GM21528 (cell line): Measurements from ENCODE around the gene PEX19.
A peak's percentile ranks its signal among the peaks of the same experiment; 100 is the strongest.

Experiments
- ATAC-seq: cut with Tn5 transposase; IDR thresholded peaks from one replicate; pipeline ENCODE4 v1.9.1; 2021; ENCODE audit warnings: mild to moderate bottlenecking, moderate library complexity; ENCODE audit not compliant: unreplicated experiment, low FRiP score

The PEX19 gene

DNA sequence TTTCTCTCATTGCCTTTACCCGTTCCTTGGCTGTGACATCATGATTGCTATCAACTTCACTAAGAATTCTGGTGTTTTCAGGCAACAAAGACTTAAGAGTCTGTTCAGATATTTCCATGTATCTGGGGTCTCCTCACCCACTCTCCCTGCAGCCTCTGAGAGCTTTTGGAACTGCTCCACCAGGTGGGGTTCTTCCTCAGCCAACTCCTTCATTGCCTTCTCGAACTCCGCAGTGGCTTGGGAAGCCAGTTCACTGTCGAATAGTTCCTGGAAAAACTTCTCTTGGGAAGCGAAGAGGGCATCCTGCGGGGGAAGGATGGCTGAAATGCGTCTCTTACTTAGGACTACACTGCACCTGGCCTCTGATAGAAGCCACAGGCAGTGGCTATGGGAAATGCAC, 2.1 kb downstream of the PEX19 start:
- ATAC-seq = no peak

DNA sequence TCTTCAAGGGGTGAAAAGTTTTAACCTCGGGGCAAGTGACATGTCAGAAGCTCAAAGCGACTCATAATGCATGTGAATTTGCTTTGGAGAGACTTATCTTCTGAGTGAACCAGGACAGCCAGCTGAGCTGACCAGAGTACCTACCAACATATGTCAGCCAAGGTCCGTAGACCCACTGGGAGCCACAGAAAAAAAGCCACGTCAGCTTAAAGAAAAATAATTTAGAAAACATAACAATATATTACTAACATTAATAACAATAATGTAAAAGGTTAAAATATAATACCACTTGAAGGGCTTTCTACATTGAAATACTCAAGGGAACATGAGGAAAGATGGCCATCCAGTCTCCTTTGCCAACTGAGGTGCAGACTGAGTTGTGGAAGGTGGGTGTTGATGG, 6.9 kb downstream of the PEX19 start:
- ATAC-seq = no peak

DNA sequence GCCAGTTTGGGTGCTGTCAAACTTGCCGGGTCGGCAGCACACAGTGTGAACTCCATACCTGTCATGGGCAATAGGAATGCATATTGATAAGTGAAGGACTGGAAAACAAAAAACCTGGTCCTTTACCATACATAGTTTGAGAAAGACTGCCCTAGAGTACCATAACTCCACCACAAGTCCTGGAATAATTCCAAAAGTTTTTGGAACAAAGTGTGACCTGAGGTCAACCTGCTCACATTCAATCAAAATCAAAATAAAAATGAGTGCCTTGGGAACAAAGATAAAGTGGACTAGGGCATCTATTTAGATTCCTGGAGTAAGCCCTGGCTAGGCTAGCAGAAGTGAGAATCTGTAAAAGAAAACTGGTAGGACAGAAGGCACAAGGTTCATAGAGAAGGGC, 7.6 kb downstream of the PEX19 start:
- ATAC-seq = no peak

DNA sequence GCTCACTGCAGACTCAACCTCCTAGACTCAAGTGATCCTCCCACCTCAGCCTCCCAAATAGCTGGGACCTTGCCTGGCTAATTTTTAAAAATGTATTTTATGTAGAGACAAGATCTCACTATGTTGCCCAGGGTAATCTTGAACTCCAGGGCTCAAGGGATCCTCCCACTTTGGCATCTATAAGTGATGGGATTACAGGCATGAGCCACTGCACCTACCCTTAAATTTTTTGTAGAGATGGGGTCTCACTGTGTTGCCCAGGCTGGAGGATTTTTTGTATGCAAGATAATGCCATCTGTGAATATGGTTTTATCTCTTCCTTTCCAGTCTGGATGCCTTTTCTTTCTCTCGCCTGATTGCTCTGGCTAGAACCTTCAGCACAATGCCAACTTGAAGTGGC, 13.9 kb downstream of the PEX19 start:
- ATAC-seq = no peak

DNA sequence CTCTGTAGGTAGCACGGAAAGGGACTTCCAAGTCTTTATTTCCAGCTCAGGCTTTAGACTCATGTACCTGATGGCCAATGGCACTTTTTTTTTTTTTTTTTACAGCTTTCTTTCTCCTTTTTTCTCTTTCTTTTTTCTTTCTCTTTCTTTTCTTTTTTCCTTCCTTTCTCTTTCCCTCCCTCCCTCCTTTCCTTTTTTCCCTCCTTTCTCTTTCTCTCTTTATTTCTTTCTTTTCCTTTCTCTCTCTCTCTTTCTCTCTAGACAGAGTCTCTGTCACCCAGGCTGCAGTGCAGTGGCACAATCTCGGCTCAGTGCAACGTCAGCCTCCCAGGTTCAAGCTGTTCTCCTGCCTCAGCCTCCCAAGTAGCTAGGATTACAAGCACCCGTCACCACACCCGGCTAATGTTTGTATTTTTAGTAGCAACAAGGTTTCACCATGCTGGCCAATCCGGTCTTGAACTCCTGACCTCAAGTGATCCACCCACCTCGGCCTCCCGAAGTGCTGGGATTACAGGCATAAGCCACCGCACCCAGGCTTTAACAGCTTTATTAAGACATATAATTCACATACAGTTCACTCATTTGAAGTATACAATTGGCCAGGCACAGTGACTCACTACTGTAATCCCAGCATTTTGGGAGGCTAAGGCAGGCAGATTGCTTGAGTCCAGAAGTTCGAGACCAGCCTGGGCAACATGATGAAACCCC, 17.5 kb downstream of the PEX19 start:
- ATAC-seq = no peak

DNA sequence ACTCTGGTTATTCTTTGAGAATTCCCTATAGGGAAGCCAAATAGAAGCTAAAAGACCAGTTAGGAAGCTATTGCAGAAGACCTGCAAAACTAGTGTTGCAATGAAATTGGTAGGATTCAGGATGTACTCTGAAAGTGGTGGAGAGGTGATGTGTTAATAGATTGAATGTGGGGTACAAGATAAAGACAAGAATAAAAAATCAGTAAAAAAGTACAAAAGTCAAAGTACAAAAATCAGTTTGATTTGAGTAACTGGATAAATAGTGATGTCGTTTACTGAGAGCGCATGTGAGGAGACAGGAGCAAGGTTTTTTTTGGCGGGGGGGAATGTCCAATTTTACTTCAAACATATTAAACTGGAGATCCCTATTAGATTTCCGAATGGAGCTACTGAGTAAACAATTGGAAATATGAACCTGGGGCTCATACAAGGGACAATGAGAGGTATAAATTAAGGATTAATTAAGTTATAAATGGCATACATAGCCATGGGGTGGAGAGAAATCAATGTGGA, 20.1 kb downstream of the PEX19 start:
- no peak for ATAC-seq

DNA sequence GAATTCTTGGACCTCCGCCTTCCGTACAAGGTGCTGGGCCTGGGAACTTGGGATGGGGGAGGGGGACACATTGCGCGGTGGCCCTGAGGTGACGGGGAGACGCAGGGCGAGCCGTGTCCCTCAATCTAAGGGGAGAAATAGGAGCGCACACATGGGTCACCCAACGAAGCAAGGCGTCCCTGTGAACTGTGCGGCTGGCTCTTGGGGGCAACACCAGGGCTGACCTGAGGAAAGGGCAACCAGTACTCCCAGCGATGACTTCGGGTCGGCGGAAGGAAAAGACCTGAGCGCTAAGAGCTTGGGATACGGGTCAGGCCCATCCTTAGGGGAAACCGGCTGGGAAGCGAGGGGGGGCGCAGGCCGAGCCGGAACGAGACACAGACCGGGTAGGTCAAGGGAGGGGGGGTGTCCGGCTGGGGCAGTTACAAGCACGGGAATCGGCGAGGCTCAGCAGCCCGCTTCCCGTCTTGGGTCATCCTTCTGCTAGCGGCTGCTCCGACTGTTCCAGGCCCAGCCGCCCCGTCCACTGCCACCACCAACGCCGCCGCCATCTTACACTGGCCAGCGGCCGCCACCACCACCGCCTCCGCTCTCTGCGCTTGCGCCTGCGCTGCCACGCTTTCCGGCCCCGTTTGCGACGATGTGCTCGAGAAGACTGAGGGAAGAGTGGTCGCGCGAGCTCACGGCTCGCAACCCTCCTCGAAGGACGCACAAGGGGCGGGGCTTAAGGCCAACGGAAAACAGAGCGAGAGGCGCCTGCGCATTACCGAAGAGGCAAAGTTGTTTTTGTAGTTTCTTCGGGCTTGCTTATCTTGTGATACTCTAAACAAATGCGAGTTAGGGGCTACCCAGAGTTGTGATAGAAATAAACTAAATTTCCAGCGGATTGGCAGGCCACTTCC, 22.8 kb downstream of the PEX19 start, which contains the start of gene DCAF8:
Gene DCAF8, minus strand, starts transcription at position 657 of the 902 bp plus-strand sequence. CDS start 18,541 bp downstream, outside the sequence.
- ATAC-seq = peak; percentile 79

DNA sequence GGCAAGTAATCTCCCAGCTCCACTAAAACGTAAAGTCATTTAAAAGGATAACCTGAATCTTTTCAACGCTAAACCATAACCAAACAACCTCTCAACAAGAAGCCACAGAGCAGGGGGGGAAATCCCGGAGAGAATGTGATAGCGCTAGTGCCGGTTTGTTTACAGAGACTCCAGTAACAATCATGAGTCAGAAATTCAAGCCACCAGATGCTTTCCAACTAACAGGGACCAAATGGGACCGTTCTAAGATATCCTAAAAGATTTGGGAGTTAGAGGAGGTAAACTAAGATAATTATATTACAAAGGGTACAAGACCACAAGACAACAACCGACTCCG, 23.4 kb downstream of the PEX19 start:
- ATAC-seq = peak; percentile 31

DNA sequence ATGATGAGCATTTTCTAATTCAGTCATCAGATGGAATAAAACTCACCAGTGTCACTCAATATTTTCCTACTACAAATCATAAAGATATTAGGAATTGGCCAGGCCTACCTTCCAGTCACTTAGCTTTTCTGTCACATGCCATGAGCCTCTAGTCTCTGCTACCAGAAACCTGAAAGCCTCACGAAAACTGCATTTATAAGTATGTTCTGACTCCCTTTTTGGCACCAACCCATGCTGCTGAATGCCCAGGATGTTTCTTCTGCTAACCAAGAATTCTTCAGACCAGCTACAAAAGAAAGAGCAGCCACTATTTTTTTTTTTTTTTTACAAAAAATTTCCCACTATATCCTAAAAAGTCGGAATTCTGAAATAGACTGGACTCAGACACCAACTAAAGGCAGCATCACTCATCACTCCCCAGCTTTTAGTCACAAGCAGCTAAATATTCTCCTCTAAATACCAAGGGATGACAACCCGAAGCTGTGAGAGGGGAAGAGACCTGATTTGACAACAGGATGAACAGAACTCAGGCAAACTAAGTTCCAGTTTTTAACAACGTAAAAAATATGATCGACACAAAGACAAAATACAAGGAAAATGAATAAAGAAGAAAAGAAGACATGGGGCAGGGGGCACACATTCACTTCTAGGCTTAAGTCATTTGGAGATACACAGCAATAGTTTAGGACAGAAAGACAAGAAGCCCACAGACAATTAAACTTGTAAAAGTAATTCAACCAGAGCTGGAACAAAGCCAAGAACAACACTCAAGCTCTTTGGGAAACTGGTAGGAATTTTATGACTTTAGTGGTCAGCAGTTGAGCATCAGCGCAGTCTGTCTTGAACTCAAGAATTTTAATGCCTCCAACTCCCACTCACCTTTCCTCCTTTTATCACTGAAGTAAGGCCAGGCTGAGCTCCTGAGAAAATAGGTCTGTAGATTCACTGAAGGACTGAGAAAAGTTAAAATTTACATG, 24.2 kb downstream of the PEX19 start:
- no peak for ATAC-seq

DNA sequence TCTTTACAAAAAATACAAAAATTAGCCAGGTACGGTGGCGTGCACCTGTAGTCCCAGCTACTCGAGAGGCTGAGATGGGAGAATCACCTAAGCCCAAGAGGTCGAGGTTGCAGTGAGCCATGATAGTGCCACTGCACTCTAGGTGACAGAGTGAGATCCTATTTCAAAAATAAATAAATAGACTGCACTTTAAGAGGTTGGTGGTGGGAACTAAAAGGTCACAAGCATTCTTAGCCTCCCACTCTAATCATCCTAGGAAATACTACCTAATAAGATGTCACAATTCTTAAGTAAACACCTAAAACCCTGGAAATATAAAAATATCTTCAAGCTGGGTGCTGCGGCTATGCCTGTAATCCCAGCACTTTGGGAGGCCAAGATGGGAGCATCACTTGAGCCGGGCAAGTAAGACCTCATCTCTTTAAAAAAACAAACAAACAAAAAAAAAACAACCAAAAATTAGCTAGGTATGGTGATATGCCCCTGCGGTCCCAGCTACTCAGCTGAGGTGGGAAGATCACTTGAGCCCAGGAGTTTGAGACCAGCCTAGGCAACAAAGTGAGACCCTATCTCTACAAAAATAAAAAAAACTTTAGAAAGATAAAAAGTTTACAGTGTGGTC, 26.6 kb downstream of the PEX19 start:
- no peak for ATAC-seq

DNA sequence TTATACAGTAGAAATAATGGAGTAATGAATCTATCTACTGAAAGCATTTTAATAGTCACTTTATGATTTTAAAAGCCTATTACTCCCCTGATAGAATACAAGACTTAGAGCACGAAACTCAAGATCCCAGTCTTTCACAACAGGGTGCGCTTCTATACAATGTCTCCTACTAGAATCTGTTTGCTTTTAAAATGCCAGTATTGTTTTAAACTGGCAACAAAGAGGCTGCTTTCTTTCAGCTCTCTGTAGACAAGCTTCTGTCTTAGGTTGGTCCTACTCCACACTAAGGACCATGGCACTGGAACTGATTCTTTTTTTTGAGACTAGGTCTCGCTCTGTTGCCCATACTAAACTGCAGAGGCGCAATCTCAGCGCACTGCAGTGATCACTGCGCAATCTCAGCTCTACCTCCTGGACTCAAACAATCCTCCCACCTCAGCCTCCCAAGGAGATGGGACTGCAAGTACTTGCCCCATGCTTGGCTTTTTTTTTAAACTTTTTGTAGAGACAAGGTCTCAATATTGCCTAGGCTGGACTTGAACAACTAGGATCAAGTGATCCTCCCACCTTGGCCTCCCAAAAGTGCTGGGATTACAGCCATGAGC, 27.4 kb downstream of the PEX19 start:
- no peak for ATAC-seq

DNA sequence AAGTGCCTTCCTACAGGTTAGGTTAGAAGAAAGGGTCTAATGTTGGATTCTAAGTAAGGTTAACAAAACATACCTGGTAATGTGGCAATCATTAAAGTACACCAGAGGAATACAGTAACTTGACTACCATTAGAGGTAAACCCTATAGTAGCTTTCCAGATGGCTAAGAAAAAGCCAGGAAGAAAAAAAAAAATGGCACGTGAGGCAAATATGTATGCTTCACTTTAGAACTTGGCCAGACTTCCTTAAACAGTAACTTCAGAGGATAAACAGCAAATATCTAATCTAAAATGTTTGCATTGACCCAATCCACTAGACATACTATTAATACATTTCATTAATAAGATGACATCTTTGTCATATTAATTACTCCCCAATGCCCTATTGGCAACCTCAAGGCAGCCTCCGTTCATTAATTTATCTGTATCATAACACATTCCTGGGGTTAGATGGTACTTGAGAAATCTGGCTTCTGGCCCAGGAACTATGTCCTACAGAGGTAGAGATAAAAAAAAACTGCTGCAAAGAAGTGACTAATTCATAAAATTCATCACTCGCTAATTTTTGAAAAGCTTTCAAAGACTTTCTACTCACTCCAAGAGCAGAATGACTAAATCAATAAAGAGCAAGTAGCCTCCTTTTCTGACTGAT, 28.4 kb downstream of the PEX19 start:
- no peak for ATAC-seq

DNA sequence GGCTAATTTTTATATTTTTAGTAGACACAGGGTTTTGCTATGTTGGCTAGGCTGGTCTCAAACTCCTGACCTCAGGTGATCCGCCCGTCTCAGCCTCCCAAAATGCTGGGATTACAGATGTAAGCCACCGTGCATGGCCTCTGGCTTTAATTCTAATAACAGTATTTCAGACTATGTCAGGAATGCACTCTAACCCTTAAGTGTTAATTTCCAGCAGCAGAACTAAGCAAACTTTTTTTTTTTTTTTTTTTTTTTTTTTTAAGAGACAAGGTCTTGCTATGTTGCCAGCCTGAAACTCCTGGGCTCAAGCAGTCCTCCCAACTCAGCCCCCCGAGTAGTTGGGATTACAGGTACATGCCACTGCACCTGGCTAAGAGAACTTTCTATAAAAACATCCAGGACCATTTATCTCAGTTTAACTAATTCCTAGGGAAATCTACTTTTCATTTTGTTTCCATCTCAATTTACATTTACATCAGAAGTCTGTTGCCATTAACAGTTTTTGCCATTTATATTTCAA, 29.1 kb downstream of the PEX19 start:
- no peak for ATAC-seq

DNA sequence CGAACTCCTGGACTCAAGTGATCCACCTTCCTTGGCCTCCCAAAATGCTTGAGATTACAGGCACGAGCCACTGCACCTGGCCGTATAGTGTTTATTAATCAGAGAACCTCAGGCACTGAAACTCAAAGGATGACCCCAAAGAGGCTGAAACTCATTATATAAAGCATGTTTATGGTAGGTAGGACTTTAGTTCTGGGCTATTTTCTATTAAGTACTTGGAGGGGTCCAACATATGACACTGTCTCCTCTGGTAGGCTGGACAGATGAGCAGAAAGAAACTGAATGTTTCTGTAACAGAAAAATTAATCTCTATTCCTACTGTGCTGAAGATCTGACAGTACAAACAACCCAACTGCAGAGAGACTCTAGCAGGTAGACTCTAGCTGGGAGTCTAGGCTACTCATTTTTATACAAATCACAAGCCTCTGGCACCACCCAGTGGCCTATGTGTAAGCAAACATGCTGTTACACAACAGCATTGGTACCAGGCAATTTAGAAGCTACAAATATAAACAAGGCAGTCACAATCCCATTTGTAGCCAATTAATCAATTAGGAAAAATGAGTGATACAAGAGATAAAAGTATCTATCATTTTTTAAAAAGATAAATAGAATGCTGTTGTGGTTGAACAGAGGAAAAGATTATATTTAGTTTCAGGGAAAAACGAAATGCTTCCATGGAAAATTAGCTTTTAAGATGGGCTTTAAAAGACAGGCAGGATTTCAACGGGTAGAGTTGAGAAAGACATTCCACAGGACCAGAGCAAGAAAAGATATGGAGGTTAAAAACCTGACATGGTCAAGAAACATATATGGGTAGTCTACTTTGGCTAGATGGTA, 33.0 kb downstream of the PEX19 start:
- ATAC-seq = peak; percentile 63

DNA sequence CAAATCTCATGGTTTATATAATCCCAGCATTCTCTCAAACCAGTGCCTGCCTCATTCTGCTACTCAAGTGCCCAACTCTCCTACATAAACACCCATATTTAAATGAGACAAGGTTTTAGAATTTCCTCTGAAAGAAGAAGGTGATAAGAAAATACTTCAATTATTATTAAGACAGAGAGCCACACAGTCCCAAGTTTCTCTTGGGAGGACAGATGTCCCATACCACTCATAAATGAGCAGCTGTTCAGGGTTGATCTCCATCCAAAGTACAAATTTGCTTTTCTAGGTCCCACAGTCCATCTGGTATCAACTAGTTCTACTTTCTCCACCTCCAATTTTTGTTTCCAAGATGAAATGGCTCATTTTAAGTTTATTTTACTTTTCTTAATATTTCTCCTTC, 33.9 kb downstream of the PEX19 start:
- no peak for ATAC-seq

DNA sequence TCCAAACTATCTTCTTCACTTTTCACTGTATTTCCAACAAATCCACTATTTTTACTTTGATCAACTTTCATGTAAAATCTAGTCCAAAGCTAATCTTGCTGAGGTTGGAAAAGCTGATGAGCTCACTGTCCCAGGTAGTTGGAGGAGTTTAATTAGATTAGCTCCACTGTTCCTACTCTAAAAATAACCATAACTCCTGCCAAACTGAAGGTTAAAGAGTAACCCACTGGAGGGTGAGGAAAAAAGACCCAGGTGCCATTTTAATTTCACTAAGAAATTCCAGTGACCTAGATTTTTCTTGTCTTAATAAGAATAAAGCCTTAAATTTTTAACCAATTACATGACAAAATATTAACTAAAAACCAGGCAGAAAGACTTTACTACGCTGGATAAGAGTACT, 37.9 kb downstream of the PEX19 start:
- ATAC-seq = no peak

DNA sequence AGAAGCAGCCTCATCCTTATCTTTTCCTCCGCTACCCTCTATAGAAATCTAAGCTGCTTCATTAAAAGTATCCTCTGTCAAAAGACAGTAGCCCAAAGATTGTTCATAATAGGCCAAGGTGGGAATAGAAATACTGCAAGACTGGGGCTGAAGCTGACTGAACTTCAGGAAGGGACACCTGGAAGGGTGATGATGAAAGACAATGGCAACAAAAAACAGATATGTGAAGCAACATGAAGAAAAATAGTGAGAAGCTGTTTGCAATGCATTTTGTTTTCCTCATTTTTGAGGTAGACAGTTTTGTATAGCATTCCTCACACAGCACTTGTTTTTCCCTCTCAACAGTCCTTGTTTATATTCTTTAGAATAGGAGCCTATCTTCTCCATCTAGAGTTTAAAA, 39.5 kb downstream of the PEX19 start:
- ATAC-seq = no peak

DNA sequence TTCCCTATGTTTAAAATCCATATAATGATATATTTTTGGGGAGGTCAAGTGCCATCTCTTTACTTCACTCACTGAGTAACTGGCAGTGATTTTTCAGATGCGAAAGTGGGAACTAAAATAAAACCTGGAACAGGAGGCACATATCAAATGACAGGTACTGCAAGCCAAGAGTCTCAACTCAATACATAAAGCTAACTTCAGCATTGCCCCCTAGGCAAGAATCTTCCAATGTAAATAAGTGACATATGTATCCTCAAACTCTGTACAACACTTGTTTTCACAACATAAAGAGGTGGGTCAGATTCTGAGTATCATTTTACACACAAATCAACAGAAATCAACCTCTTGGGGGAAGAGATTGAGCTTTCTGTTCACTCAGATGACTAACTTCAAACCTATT, 40.7 kb downstream of the PEX19 start:
- no peak for ATAC-seq
